GM18502 (cell line): ENCODE data around the gene NINJ1.

ENCODE experiments used
- ATAC-seq: cut with Tn5 transposase; IDR thresholded peaks from one replicate; pipeline ENCODE4 v1.9.1; 2021; ENCODE audit warnings: mild to moderate bottlenecking; ENCODE audit not compliant: unreplicated experiment, poor library complexity

The NINJ1 gene

GRCh38 chr9:93076101-93076791 is 57.8 kb downstream of the NINJ1 start:
- ATAC-seq = no peak

DNA sequence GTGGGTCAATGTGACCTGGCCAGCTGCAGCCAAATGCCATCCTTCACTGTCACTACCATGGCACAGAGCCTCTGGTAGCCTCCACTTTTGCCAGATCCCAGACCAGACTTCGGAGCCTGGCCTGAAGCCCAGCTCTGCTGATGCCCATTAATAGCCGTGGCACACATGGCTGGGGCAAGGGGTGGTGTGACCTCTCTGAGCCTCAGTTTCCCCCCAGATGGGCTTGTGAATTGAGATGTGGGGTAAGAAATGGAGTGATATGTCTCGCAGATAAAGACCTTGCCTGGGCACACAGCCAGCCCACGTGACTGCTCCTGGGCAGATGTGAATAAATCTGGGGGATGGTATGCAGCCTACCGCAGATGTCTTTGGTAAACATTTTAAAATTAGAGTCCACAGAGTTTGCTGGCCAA is 61.7 kb downstream of the NINJ1 start:
- no peak for ATAC-seq
